Measurements from ENCODE around the gene IFNA4. TPM values are rescaled to one million over a fixed set of nuclear protein-coding genes. Genes with fewer than 3 reads are reported as not detected.

The IFNA4 gene
- total and polyA plus RNA-seq, 2 experiments from 2014 or later, result not detected

- DNase-seq (ENCODE audit: low read depth in 1 of 2, low spot score in 1 of 2), result no peak
- no peaks in the 10 kb centered on the region for H3K27me3 ChIP-seq
Observed at GRCh38 chr9:21144603-21145002, 42.8 kb downstream of the IFNA4 start.

GRCh38 chr9:21141427-21141882, 45.9 kb downstream of the IFNA4 start, which contains the start of gene IFNW1:
TSS of gene IFNW1 (minus strand) at chr9:21141832. CDS start at chr9:21141570, 262 bp downstream.
- Histone ChIP-seq H3K4me3 (no peak within 1 kb of the TSS), H3K4me1 (ENCODE audit: low read depth) (no peaks in the 10 kb centered on the region), H3K27ac (no peak within 1 kb of the TSS), H3K27me3 (no peaks in the 10 kb centered on the region), H3K9me3 (ENCODE audit: low read depth) (no peaks in the 10 kb centered on the region), H3K36me3 (no peaks in the 10 kb centered on the region)
- TF ChIP-seq CTCF (IDR thresholded peaks at IDR 0.05; ENCODE audit: low read depth, low read length), result peak; percentile 11
- DNase-seq (ENCODE audit: low read depth in 1 of 2, low spot score in 1 of 2), result no peak

More at GRCh38 chr9:21144603-21145002, 42.8 kb downstream of the IFNA4 start:
- Histone ChIP-seq H3K4me1 (ENCODE audit: low read depth) (no peaks in the 10 kb centered on the region), H3K4me3 (no peak overlapping the region), H3K27ac (no peak overlapping the region), H3K9me3 (ENCODE audit: low read depth) (no peaks in the 10 kb centered on the region), H3K36me3 (no peaks in the 10 kb centered on the region)
- TF ChIP-seq CTCF (IDR thresholded peaks at IDR 0.05; ENCODE audit: low read depth, low read length), result no peak

DNA sequence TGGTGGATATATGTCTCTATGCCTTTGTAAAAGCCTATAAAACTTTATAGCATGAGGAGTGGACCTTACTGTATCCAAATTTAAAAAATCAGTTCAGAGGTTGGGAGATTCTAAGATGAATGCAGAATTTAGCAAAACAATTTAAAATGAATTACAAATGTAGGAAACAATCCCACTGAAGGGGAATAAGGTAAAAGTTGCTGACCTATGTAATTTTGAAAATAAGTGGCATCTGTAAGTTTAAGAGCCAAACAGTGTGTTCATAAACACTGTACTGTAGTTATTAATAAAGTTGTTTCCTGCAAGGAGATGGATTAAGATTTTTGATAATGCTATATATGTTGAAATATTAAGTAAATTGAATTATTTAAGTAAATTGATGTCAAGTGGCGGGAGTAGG, 50.4 kb downstream of the IFNA4 start:
- no peaks in the 10 kb centered on the region for H3K36me3 ChIP-seq

More for the DNA sequence above, 50.4 kb downstream of the IFNA4 start:
- Histone ChIP-seq H3K9me3 (ENCODE audit: low read depth) (no peaks in the 10 kb centered on the region), H3K27me3 (no peaks in the 10 kb centered on the region), H3K27ac (no peak overlapping the region), H3K4me3 (no peak overlapping the region), H3K4me1 (ENCODE audit: low read depth) (no peaks in the 10 kb centered on the region)
- TF ChIP-seq CTCF (IDR thresholded peaks at IDR 0.05; ENCODE audit: low read depth, low read length), result no peak
- DNase-seq (ENCODE audit: low read depth in 1 of 2, low spot score in 1 of 2), result no peak

Other genes starting within 250 kb of the IFNA4 start
- 0.04 and 0.36 TPM in 2 replicates for gene HACD4, start 155.9 kb downstream of the IFNA4 start, total RNA-seq
- gene HACD4, start 155.9 kb downstream of the IFNA4 start, polyA plus RNA-seq, result 0.29 and 1.1 TPM in 2 replicates
- gene IFNB1, start 109.6 kb downstream of the IFNA4 start, total RNA-seq, result not detected in 2 replicates
- not detected in 2 replicates for gene IFNB1, start 109.6 kb downstream of the IFNA4 start, polyA plus RNA-seq
- gene IFNW1, start 45.8 kb downstream of the IFNA4 start, total RNA-seq, result not detected in 2 replicates
- gene IFNW1, start 45.8 kb downstream of the IFNA4 start, polyA plus RNA-seq, result not detected in 2 replicates
- gene IFNA21, start 20.9 kb downstream of the IFNA4 start, total RNA-seq, result not detected in 2 replicates
- gene IFNA21, start 20.9 kb downstream of the IFNA4 start, polyA plus RNA-seq, result not detected in 2 replicates
- not detected in 2 replicates for gene IFNA7, start 14.6 kb upstream of the IFNA4 start, total RNA-seq
- not detected in 2 replicates for gene IFNA7, start 14.6 kb upstream of the IFNA4 start, polyA plus RNA-seq
- not detected in 2 replicates for gene IFNA10, start 19.6 kb upstream of the IFNA4 start, total RNA-seq
- not detected in 2 replicates for gene IFNA10, start 19.6 kb upstream of the IFNA4 start, polyA plus RNA-seq
- gene IFNA16, start 29.7 kb upstream of the IFNA4 start, total RNA-seq, result not detected in 2 replicates
- gene IFNA16, start 29.7 kb upstream of the IFNA4 start, polyA plus RNA-seq, result not detected in 2 replicates
- gene IFNA17, start 40.6 kb upstream of the IFNA4 start, total RNA-seq, result not detected in 2 replicates
- gene IFNA17, start 40.6 kb upstream of the IFNA4 start, polyA plus RNA-seq, result not detected in 2 replicates
- not detected in 2 replicates for gene IFNA14, start 52.4 kb upstream of the IFNA4 start, total RNA-seq
- gene IFNA14, start 52.4 kb upstream of the IFNA4 start, polyA plus RNA-seq, result not detected in 2 replicates
- gene IFNA5, start 117.7 kb upstream of the IFNA4 start, total RNA-seq, result not detected in 2 replicates
- not detected in 2 replicates for gene IFNA5, start 117.7 kb upstream of the IFNA4 start, polyA plus RNA-seq
- gene KLHL9, start 147.8 kb upstream of the IFNA4 start, total RNA-seq, result 22.6 and 23.1 TPM in 2 replicates
- 15.8 and 26.3 TPM in 2 replicates for gene KLHL9, start 147.8 kb upstream of the IFNA4 start, polyA plus RNA-seq
- not detected in 2 replicates for gene IFNA6, start 163.3 kb upstream of the IFNA4 start, total RNA-seq
- gene IFNA6, start 163.3 kb upstream of the IFNA4 start, polyA plus RNA-seq, result not detected in 2 replicates
- gene IFNA13, start 180.5 kb upstream of the IFNA4 start, total RNA-seq, result not detected in 2 replicates
- not detected in 2 replicates for gene IFNA13, start 180.5 kb upstream of the IFNA4 start, polyA plus RNA-seq
- not detected in 2 replicates for gene IFNA2, start 197.8 kb upstream of the IFNA4 start, total RNA-seq
- not detected in 2 replicates for gene IFNA2, start 197.8 kb upstream of the IFNA4 start, polyA plus RNA-seq
- gene IFNA8, start 221.5 kb upstream of the IFNA4 start, total RNA-seq, result not detected in 2 replicates
- not detected in 2 replicates for gene IFNA8, start 221.5 kb upstream of the IFNA4 start, polyA plus RNA-seq

Measured in cardiac muscle cell (in vitro differentiated cells and primary cell).